GM12878 (cell line): ENCODE results near the gene GSE1. TPM values are rescaled to one million over a fixed set of nuclear protein-coding genes. Genes with fewer than 3 reads are reported as not detected.

Experiments used
- ATAC-seq: fragments of 200-7000 bp; cut with Tn5 transposase; 3 replicates; pipeline ENCODE4 v1.9.1; 2020; ENCODE audit warnings: mild to moderate bottlenecking, moderate library complexity
- BruUV-seq: library from RNA; stranded (reverse); fragments of 400-500 nt; replicated peaks from 2 replicates; lab custom pipeline; 2021; lab: Mats Ljungman, UMichigan
- CTCF ChIA-PET: fragments of 300-600 bp; sonication (Branson Sonifier 250); formaldehyde crosslinking; extraction: SDS; loops from one replicate; lab custom pipeline; 2021; ENCODE audit warnings: inconsistent platforms; lab: Yijun Ruan, JAX
- POLR2A ChIA-PET: fragments of 350-600 bp; formaldehyde crosslinking; extraction: SDS; loops from one replicate; lab custom pipeline; 2021; ENCODE audit warnings: inconsistent platforms; lab: Charles Lee
- RAD21 ChIA-PET: fragments of 300-600 bp; sonication (Branson Sonifier 250); formaldehyde crosslinking; loops from one replicate; lab custom pipeline; 2023; ENCODE audit warnings: antibody characterized with exemption; ENCODE audit not compliant: unreplicated experiment; lab: Charles Lee
- SMC1A ChIA-PET: fragments of 300-600 bp; sonication (Branson Sonifier 250); formaldehyde crosslinking; loops from one replicate; lab custom pipeline; 2023; ENCODE audit not compliant: unreplicated experiment, uncharacterized antibody; lab: Charles Lee
- DNase-seq: peaks from one replicate; pipeline ENCODE4 v3.0.0-alpha.2; 2011; ENCODE audit warnings: low read depth, low spot score
- FAIRE-seq: peaks from 3 replicates; lab custom pipeline; 2011; peaks lifted over from hg19 to GRCh38; lab: Jason Lieb, UNC
- H2AFZ ChIP-seq: 2 replicates; pipeline ENCODE4 v1.6.0; 2011; ENCODE audit warnings: low read depth, low read length, control low read depth; ENCODE audit not compliant: control insufficient read depth
- H3K27ac ChIP-seq: 2 replicates; pipeline ENCODE4 v1.5.1; 2011; ENCODE audit warnings: control low read depth; ENCODE audit not compliant: control insufficient read depth, insufficient read depth
- H3K27me3 ChIP-seq, 2 experiments: replicated peaks in 1 of 2; 2 replicates each; pipeline versions ENCODE4 v1.6.0 to v1.6.1; 2011; ENCODE audit warnings: low read length in 1 of 2; ENCODE audit not compliant: control insufficient read depth in 2 of 2, insufficient read depth in 2 of 2
- H3K36me3 ChIP-seq, 2 experiments: 2 replicates each; pipeline ENCODE4 v1.5.1; 2011; ENCODE audit warnings: low read length in 1 of 2; ENCODE audit not compliant: control insufficient read depth in 2 of 2, insufficient read depth in 2 of 2
- H3K4me1 ChIP-seq: 2 replicates; pipeline ENCODE4 v1.6.1; 2011; ENCODE audit warnings: mild to moderate bottlenecking, low read length, moderate library complexity, mixed read lengths; ENCODE audit not compliant: control insufficient read depth, insufficient read depth
- H3K4me2 ChIP-seq: 2 replicates; pipeline ENCODE4 v1.6.0; 2011; ENCODE audit warnings: control low read depth; ENCODE audit not compliant: control insufficient read depth, insufficient read depth
- H3K4me3 ChIP-seq: fragments of 200-600 bp; sonication (generic); 2 replicates; pipeline ENCODE4 v1.5.1; 2016
- H3K79me2 ChIP-seq: 2 replicates; pipeline ENCODE4 v1.6.0; 2011; ENCODE audit warnings: low read length; ENCODE audit not compliant: control insufficient read depth, insufficient read depth
- H3K9ac ChIP-seq: 2 replicates; pipeline ENCODE4 v1.8.0; 2011; ENCODE audit warnings: low read length, control low read depth, mixed read lengths; ENCODE audit not compliant: control insufficient read depth, insufficient read depth
- H3K9me3 ChIP-seq: replicated peaks from 3 replicates; pipeline ENCODE4 v1.5.1; 2011; ENCODE audit warnings: mild to moderate bottlenecking, low read length; ENCODE audit not compliant: control insufficient read depth, insufficient read depth
- H4K20me1 ChIP-seq: 2 replicates; pipeline ENCODE4 v1.6.0; 2011; ENCODE audit not compliant: control insufficient read depth, insufficient read depth
- BCLAF1 ChIP-seq: fragments of 450-650 bp; IDR thresholded peaks from 2 replicates; pipeline ENCODE4 v1.6.1; 2017; ENCODE audit warnings: antibody characterized with exemption, mild to moderate bottlenecking, moderate library complexity
- NR2F1 ChIP-seq: fragments of 450-650 bp; conservative IDR thresholded peaks from 2 replicates; pipeline ENCODE4 v1.6.1; 2017; ENCODE audit warnings: mild to moderate bottlenecking
- PBX3 ChIP-seq: IDR thresholded peaks from 2 replicates; pipeline ENCODE4 v1.6.1; 2011; ENCODE audit warnings: mild to moderate bottlenecking, low read depth, low read length, moderate library complexity; ENCODE audit not compliant: insufficient replicate concordance
- WGBS: methylation state at CpG from one replicate; pipeline ENCODE4 v1.1.6; 2016; ENCODE audit warnings: low lambda C conversion rate; ENCODE audit not compliant: insufficient replicate concordance, insufficient coverage; ENCODE audit errors: missing lambda C conversion rate; 5-methylcytosine and 5-hydroxymethylcytosine counted together
- in situ Hi-C: fragments of 300-500 bp; cut with MboI; formaldehyde crosslinking; loops from 9 replicates; pipeline ENCODE4 v1.14.3; 2018; ENCODE audit warnings: mixed read lengths
- intact Hi-C: fragments of 100-400 bp; cut with micrococcal nuclease; formaldehyde crosslinking; loops from one replicate; pipeline ENCODE4 v1.14.2; 2022; ENCODE audit not compliant: unreplicated experiment
- polyA plus RNA-seq, 11 experiments: library from polyadenylated mRNA; depleted of rRNA in 4 of 11; unstranded in 6 of 11; stranded (reverse) in 5 of 11; fragments of >200 nt; fragmentation: Nextera tagmentation in 4 of 11; fragmentation: Illumina TruSeq in 1 of 11; extraction: Ambion mirVana in 4 of 11; extraction: Trizol in 1 of 11; gene quantifications; 1 replicate in 1 of 11; 2 replicates in 10 of 11; pipeline versions ENCODE4 v1.2.1 to v1.2.3, GENCODE V29; 2011 to 2016; ENCODE audit warnings: inconsistent platforms in 2 of 11, missing spikeins in 2 of 11, low read depth in 1 of 11
- total RNA-seq, 4 experiments: library from RNA; depleted of rRNA in 3 of 4; stranded (reverse); fragments of >200 nt in 3 of 4; fragmentation: Illumina TruSeq in 1 of 4; extraction: Trizol in 1 of 4; gene quantifications; 2 replicates each; pipeline versions ENCODE4 v1.2.1 to v1.2.3, GENCODE V29; 2013 to 2021

GSE1 gene
- total and polyA plus RNA-seq, 10 of the 15 experiments (the other 5 are each of a cell fraction or from before 2014, with no cell fraction given), result 4.6 to 58.7 (median 18.2) TPM

- Histone ChIP-seq H2AFZ (no peak overlapping the region), H3K36me3 (peaks cover 0 to 5% of the 10 kb centered on the region in 2 experiments; a peak in 2 of 4 replicates), H3K9me3 (no peaks in the 10 kb centered on the region), H3K27ac (no peak overlapping the region), H3K4me1 (peaks cover 32% of the 10 kb centered on the region), H3K9ac (no peak overlapping the region), H3K27me3 (no peaks in the 10 kb centered on the region), H3K79me2 (peaks cover 26% of the 10 kb centered on the region), H3K4me3 (no peak overlapping the region), H3K4me2 (no peak overlapping the region), H4K20me1 (peaks cover 17% of the 10 kb centered on the region)
- ChIA-PET SMC1A (interaction anchor here (1.0 kb wide), 1 partner anchor 61 kb away, joined by 4 read pairs; no protein-coding TSS in a partner anchor), POLR2A (interaction anchor here (0.6 to 0.8 kb wide), 2 partner anchors 14 to 52 kb away, joined by 3 to 4 read pairs; no protein-coding TSS in a partner anchor), RAD21 (interaction anchor here (1.5 to 1.9 kb wide), 2 partner anchors 54 to 116 kb away, joined by 4 to 6 read pairs; no protein-coding TSS in a partner anchor), CTCF (interaction anchor here (0.7 to 5.3 kb wide), 5 partner anchors 9 to 186 kb away, joined by 3 to 47 read pairs (median 5); no protein-coding TSS in a partner anchor)
- DNase-seq (no peak), ATAC-seq (no peak), FAIRE-seq (no peak)
- WGBS, result 58% methylated on average over 21 of the region's 21 CpGs
- in situ Hi-C loops, result loop anchor here (5.0 to 25.0 kb wide), 2 partner anchors 115 to 170 kb away; no protein-coding TSS in a partner anchor
- no TSS peak for BruUV-seq
- TF ChIP-seq PBX3, result no peak
- TF ChIP-seq BCLAF1, result no peak
- 0 out of 2 replicates have a peak, but pooled peaks have one; percentile 39 for TF ChIP-seq NR2F1
- intact Hi-C loops, result no loop called here
Observed at GRCh38 chr16:85607321-85607765, 5.8 kb upstream of the GSE1 start.
